ENCODE data around the gene MSN. TPM values are rescaled to one million over a fixed set of nuclear protein-coding genes. Genes with fewer than 3 reads are reported as not detected.
"Not testable (repeated sequence)": the region's sequence is repeated elsewhere in the genome, so short reads cannot be mapped to it uniquely, and the experiment has no call there.

MSN gene
- 117 and 123 TPM in 2 replicates for polyA plus RNA-seq (2013)

DNA sequence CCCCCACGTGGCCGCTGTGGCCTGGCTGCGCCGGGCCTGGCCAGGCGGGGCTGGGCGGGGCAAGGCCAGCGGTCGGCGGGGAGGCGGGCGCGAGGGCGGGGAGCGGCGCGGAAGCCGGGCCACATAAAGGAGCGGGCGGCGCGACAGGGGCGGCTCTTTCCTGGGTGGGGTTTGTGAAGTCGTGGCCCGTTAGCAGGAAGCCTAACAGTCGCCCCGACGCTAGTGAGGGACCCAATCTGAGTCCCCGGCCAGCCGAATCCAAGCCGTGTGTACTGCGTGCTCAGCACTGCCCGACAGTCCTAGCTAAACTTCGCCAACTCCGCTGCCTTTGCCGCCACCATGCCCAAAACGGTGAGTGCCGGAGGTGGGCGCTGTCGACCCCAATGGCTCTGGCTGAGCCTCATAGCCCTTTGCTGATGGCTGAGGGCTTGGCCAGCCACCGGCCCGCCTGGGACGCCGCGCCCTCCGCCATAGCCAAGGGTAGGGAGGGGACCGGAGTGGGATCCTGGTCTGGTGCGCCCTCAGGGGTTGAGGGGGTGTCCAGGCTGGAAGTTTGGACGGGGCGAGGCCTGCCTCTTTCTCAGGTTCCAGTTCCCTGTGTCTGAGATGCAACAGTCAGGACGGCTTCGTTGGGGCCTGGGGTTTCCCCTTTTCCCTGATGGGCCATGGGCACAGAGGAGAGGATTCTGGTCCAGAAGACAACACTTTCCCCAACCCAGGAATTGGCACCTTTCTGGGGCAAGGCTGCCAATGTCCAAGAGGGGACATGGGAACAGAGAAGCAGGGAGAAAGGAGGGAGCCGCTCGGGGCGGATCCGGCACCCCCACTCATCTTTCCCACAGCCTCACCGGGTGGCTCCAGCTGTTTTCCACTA lies at the start of gene MSN:
Gene MSN (plus strand): TSS at position 152 of the 874 bp plus-strand sequence. CDS start 188 bp downstream, at position 340.
- Histone ChIP-seq H3K18ac (ENCODE audit: low read length) (peak within 1 kb of the TSS; percentile 46), H2BK120ac (ENCODE audit: insufficient read depth, low read length, poor library complexity) (peak within 1 kb of the TSS; percentile 11), H3K79me1 (ENCODE audit: low read length) (peaks cover 10% of the 10 kb centered on the region), H2AFZ (ENCODE audit: insufficient read depth, low read length, poor library complexity) (peak within 1 kb of the TSS; percentile 48), H4K8ac (ENCODE audit: low read depth, low read length) (peak within 1 kb of the TSS; percentile 82), H3K23ac (ENCODE audit: low read length) (no peak within 1 kb of the TSS), H4K12ac (ENCODE audit: low read depth, low read length) (peak within 1 kb of the TSS; percentile 92), H3K4me2 (ENCODE audit: low read length) (peak within 1 kb of the TSS; percentile 88), H3K9ac (ENCODE audit: low read length) (peak within 1 kb of the TSS; percentile 85), H3K4me1 (ENCODE audit: control insufficient read depth in 1 of 2, insufficient read depth in 2 of 2, low read length in 2 of 2) (peaks cover 0 to 3% of the 10 kb centered on the region in 2 experiments), H3K27me3 (ENCODE audit: insufficient read depth, low read length) (no peaks in the 10 kb centered on the region), H3K36me3 (ENCODE audit: control insufficient read depth in 1 of 2, insufficient read depth in 2 of 2, low read length in 2 of 2) (no peaks in the 10 kb centered on the region), H3K79me2 (ENCODE audit: control insufficient read depth, insufficient read depth, low read length, poor library complexity) (peaks cover 7% of the 10 kb centered on the region), H3K9me3 (ENCODE audit: insufficient read depth, low read depth, low read length) (no peaks in the 10 kb centered on the region), H2BK5ac (ENCODE audit: low read depth, low read length, poor library complexity) (peak within 1 kb of the TSS; percentile 57), H2BK12ac (ENCODE audit: low read length) (no peak within 1 kb of the TSS), H3K27ac (ENCODE audit: low read depth, low read length) (peak within 1 kb of the TSS; percentile 33), H3K14ac (ENCODE audit: low read length) (peak within 1 kb of the TSS; percentile 84), H2AK5ac (ENCODE audit: low read length) (no peak within 1 kb of the TSS), H3K4ac (ENCODE audit: low read depth, low read length) (peak within 1 kb of the TSS; percentile 92), H3K4me3 (ENCODE audit: low read depth, low read length) (peak within 1 kb of the TSS; percentile 92), H4K91ac (ENCODE audit: low read depth, low read length) (peak within 1 kb of the TSS; percentile 63)
- peak in 1 of 2 donors; percentile 29 for DNase-seq
- no CpG with 5 or more reads among the region's 56 CpGs for WGBS (ENCODE audit: extremely low coverage, insufficient coverage, insufficient read length)

DNA sequence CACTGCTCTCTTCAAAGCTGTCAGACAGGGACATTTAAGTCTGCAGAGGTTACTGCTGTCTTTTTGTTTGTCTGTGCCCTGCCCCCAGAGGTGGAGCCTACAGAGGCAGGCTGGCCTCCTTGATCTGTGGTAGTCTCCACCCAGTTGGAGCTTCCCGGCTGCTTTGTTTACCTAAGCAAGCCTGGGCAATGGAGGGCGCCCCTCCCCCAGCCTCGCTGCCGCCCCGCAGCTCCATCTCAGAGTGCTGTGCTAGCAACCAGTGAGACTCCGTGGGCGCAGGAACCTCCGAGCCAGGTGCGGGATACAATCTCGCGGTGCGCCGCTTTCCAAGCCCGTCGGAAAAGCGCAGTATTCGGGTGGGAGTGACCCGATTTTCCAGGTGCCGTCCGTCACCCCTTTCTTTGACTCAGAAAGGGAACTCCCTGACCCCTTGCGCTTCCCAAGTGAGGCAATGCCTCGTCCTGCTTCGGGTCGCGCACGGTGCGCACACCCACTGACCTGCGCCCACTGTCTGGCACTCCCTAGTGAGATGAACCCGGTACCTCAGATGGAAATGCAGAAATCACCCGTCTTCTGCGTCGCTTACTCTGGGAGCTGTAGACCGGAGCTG lies 47.3 kb upstream of the MSN start:
- not testable (repeated sequence) for H2BK5ac ChIP-seq (ENCODE audit: low read depth, low read length, poor library complexity); H3K27ac ChIP-seq (ENCODE audit: low read depth, low read length); H2BK12ac ChIP-seq (ENCODE audit: low read length); H3K79me1 ChIP-seq (ENCODE audit: low read length); H2AFZ ChIP-seq (ENCODE audit: insufficient read depth, low read length, poor library complexity); H3K9me3 ChIP-seq (ENCODE audit: insufficient read depth, low read depth, low read length); H4K8ac ChIP-seq (ENCODE audit: low read depth, low read length); H3K14ac ChIP-seq (ENCODE audit: low read length); H3K4me2 ChIP-seq (ENCODE audit: low read length); H3K23ac ChIP-seq (ENCODE audit: low read length); H4K91ac ChIP-seq (ENCODE audit: low read depth, low read length); DNase-seq; H3K4me3 ChIP-seq (ENCODE audit: low read depth, low read length); H2AK5ac ChIP-seq (ENCODE audit: low read length); H4K12ac ChIP-seq (ENCODE audit: low read depth, low read length); H3K18ac ChIP-seq (ENCODE audit: low read length); H3K4ac ChIP-seq (ENCODE audit: low read depth, low read length); H3K36me3 ChIP-seq (ENCODE audit: control insufficient read depth in 1 of 2, insufficient read depth in 2 of 2, low read length in 2 of 2); H3K79me2 ChIP-seq (ENCODE audit: control insufficient read depth, insufficient read depth, low read length, poor library complexity); H3K27me3 ChIP-seq (ENCODE audit: insufficient read depth, low read length); H3K4me1 ChIP-seq (ENCODE audit: control insufficient read depth in 1 of 2, insufficient read depth in 2 of 2, low read length in 2 of 2); H2BK120ac ChIP-seq (ENCODE audit: insufficient read depth, low read length, poor library complexity); H3K9ac ChIP-seq (ENCODE audit: low read length)
- WGBS (ENCODE audit: extremely low coverage, insufficient coverage, insufficient read length), result no CpG with 5 or more reads among the region's 33 CpGs

DNA sequence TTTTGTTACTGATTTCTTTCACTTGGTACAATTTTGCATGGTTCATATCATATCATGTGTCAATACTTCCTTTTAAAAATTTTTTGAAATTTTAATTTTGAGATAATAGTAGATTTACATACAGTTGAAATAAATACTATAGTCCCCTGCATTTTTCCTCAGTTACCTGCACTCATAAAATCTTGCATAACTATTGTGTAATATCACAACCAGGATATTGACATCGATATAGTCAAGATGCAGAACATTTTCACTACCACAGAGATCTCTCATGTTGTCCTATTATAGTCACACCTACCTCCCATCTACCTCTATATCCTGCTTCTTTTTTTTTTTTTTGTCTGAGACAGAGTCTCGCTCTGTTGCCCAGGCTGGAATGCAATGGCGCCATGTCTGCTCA lies 36.7 kb upstream of the MSN start:
- Histone ChIP-seq H2BK120ac (ENCODE audit: insufficient read depth, low read length, poor library complexity) (no peak overlapping the region), H4K12ac (ENCODE audit: low read depth, low read length) (no peak overlapping the region), H3K18ac (ENCODE audit: low read length) (no peak overlapping the region), H2AK5ac (ENCODE audit: low read length) (no peak overlapping the region), H3K9me3 (ENCODE audit: insufficient read depth, low read depth, low read length) (no peaks in the 10 kb centered on the region), H3K4me3 (ENCODE audit: low read depth, low read length) (no peak overlapping the region), H3K79me1 (ENCODE audit: low read length) (no peaks in the 10 kb centered on the region), H3K4me1 (ENCODE audit: control insufficient read depth in 1 of 2, insufficient read depth in 2 of 2, low read length in 2 of 2) (no peaks in the 10 kb centered on the region), H3K36me3 (ENCODE audit: control insufficient read depth in 1 of 2, insufficient read depth in 2 of 2, low read length in 2 of 2) (no peaks in the 10 kb centered on the region), H3K27ac (ENCODE audit: low read depth, low read length) (no peak overlapping the region), H3K23ac (ENCODE audit: low read length) (no peak overlapping the region), H4K8ac (ENCODE audit: low read depth, low read length) (no peak overlapping the region), H3K4ac (ENCODE audit: low read depth, low read length) (no peak overlapping the region), H2AFZ (ENCODE audit: insufficient read depth, low read length, poor library complexity) (no peak overlapping the region), H3K14ac (ENCODE audit: low read length) (no peak overlapping the region), H3K9ac (ENCODE audit: low read length) (no peak overlapping the region), H2BK5ac (ENCODE audit: low read depth, low read length, poor library complexity) (no peak overlapping the region), H3K79me2 (ENCODE audit: control insufficient read depth, insufficient read depth, low read length, poor library complexity) (no peaks in the 10 kb centered on the region), H3K27me3 (ENCODE audit: insufficient read depth, low read length) (no peaks in the 10 kb centered on the region), H4K91ac (ENCODE audit: low read depth, low read length) (no peak overlapping the region), H2BK12ac (ENCODE audit: low read length) (no peak overlapping the region), H3K4me2 (ENCODE audit: low read length) (no peak overlapping the region)
- WGBS (ENCODE audit: extremely low coverage, insufficient coverage, insufficient read length), result no CpG with 5 or more reads among the region's 3 CpGs
- no peak for DNase-seq

DNA sequence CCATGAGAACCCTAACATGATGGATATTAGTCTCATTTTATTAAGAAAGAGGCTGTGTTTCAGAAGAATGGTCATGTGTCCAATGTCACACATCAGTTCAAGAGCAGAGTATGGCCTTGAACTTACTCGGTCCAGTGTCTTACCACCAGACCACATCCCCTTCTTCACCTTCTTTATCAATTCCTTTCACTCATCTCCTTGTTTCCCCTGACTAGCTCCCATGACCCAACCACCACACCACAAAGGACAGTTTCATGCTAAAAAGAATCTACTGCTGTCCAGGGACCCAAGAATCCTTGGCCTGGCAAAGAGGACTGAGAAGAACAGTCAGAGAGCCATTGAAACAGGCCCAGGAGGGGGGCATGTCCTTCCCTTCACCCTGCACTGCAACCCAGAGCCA lies 33.6 kb upstream of the MSN start:
- H2AFZ ChIP-seq (ENCODE audit: insufficient read depth, low read length, poor library complexity), result no peak overlapping the region
- no peaks in the 10 kb centered on the region for H3K27me3 ChIP-seq (ENCODE audit: insufficient read depth, low read length)
- H3K4me1 ChIP-seq (ENCODE audit: control insufficient read depth in 1 of 2, insufficient read depth in 2 of 2, low read length in 2 of 2), result no peaks in the 10 kb centered on the region
- H3K23ac ChIP-seq (ENCODE audit: low read length), result no peak overlapping the region
- H4K91ac ChIP-seq (ENCODE audit: low read depth, low read length), result no peak overlapping the region
- no peak overlapping the region for H2AK5ac ChIP-seq (ENCODE audit: low read length)
- no peaks in the 10 kb centered on the region for H3K79me2 ChIP-seq (ENCODE audit: control insufficient read depth, insufficient read depth, low read length, poor library complexity)
- H4K12ac ChIP-seq (ENCODE audit: low read depth, low read length), result no peak overlapping the region
- H3K36me3 ChIP-seq (ENCODE audit: control insufficient read depth in 1 of 2, insufficient read depth in 2 of 2, low read length in 2 of 2), result no peaks in the 10 kb centered on the region
- DNase-seq, result no peak
- H3K27ac ChIP-seq (ENCODE audit: low read depth, low read length), result no peak overlapping the region
- no peak overlapping the region for H2BK12ac ChIP-seq (ENCODE audit: low read length)
- H3K18ac ChIP-seq (ENCODE audit: low read length), result no peak overlapping the region
- no peak overlapping the region for H2BK5ac ChIP-seq (ENCODE audit: low read depth, low read length, poor library complexity)
- WGBS (ENCODE audit: extremely low coverage, insufficient coverage, insufficient read length), result no CpG with 5 or more reads among the region's 1 CpG
- no peak overlapping the region for H3K4ac ChIP-seq (ENCODE audit: low read depth, low read length)
- no peaks in the 10 kb centered on the region for H3K79me1 ChIP-seq (ENCODE audit: low read length)
- no peak overlapping the region for H3K4me3 ChIP-seq (ENCODE audit: low read depth, low read length)
- no peak overlapping the region for H3K14ac ChIP-seq (ENCODE audit: low read length)
- H3K9me3 ChIP-seq (ENCODE audit: insufficient read depth, low read depth, low read length), result no peaks in the 10 kb centered on the region
- H4K8ac ChIP-seq (ENCODE audit: low read depth, low read length), result no peak overlapping the region
- H2BK120ac ChIP-seq (ENCODE audit: insufficient read depth, low read length, poor library complexity), result no peak overlapping the region
- no peak overlapping the region for H3K9ac ChIP-seq (ENCODE audit: low read length)
- no peak overlapping the region for H3K4me2 ChIP-seq (ENCODE audit: low read length)

Data from trophoblast cell (in vitro differentiated cells and primary cell).